ENCODE results near the gene TMEM97.

Gene TMEM97

DNA sequence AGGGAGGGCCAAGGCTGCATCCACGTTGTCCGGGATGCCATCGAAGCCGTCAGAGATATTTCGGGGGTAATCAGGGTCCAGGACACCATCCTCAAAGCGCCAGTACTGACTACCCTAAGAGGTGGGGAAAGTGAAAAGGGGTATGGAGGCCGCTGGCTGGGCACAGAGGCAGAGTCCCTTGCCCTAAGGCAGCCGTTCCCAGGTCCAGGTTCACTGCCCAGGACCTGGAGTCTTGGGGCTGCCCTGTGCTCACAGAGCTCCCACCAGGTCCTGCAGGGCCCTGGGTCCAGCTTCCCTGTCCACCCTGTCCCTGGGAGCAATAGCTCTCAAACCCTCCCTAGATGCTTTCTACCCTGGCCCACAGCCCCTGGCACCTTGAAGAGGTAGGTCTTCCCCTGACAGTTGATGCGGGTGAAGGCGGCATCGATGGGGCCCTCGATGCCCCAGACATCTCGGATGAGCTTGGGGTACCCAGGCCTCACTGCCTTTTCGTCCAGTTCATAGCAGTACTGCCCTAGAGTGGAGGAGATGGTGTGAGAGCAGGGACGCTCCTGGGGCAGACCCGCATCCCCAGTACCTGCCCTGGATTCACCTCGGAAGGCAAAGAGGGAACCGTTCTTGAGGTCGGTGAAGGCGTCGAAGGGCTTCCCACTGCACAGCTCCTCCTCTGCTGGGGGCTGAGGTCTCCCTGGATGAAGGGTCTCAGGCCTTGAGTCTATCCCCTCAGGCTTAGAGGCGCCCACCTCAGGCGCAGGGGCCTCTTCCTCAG, 50.1 kb downstream of the TMEM97 start (continued):
- TF ChIP-seq, protein P1, sequence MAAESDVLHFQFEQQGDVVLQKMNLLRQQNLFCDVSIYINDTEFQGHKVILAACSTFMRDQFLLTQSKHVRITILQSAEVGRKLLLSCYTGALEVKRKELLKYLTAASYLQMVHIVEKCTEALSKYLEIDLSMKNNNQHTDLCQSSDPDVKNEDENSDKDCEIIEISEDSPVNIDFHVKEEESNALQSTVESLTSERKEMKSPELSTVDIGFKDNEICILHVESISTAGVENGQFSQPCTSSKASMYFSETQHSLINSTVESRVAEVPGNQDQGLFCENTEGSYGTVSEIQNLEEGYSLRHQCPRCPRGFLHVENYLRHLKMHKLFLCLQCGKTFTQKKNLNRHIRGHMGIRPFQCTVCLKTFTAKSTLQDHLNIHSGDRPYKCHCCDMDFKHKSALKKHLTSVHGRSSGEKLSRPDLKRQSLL (tag by site-specific recombination; IDR thresholded peaks at IDR 0.05) = no peak
- TF ChIP-seq KLF8 (tag by site-specific recombination; IDR thresholded peaks at IDR 0.05) (no peak), ZNF239 (tag by site-specific recombination; IDR thresholded peaks at IDR 0.05) (no peak)
- TF ChIP-seq, protein P2, sequence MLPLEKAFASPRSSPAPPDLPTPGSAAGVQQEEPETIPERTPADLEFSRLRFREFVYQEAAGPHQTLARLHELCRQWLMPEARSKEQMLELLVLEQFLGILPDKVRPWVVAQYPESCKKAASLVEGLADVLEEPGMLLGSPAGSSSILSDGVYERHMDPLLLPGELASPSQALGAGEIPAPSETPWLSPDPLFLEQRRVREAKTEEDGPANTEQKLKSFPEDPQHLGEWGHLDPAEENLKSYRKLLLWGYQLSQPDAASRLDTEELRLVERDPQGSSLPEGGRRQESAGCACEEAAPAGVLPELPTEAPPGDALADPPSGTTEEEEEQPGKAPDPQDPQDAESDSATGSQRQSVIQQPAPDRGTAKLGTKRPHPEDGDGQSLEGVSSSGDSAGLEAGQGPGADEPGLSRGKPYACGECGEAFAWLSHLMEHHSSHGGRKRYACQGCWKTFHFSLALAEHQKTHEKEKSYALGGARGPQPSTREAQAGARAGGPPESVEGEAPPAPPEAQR (tag by site-specific recombination; IDR thresholded peaks at IDR 0.05) = no peak

DNA sequence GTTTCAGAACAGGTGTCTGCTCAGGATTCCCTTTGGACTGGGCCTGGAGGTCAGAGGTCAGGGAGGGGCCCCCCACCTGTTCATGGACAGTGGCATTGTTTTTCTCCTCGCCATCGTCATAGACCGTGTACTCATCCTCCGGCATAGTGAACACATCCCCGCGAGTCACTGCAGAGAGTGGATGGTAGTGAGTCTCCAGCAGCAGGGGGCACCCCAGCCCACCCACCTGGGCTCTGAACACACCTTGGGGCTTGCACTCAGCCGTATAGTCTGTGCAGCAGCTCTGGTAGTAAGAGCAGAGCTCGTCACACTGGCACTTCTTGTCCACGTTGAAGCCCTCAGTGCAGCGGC, 50.7 kb downstream of the TMEM97 start:
- H3K4me1 ChIP-seq (ENCODE audit: control insufficient read depth, insufficient read depth, low read length) = peaks cover 13% of the 10 kb centered on the region
- H3K4me3 ChIP-seq (ENCODE audit: low read depth, low read length) = no peak overlapping the region
- CTCF ChIA-PET = interaction anchor here (0.5 to 1.5 kb wide), 10 partner anchors 9 to 489 kb away, joined by 3 to 5 read pairs (median 4); no protein-coding TSS in a partner anchor
- H3K36me3 ChIP-seq (ENCODE audit: control insufficient read depth in 2 of 2, insufficient read depth in 1 of 2, low read length in 2 of 2) = peaks cover 0 to 6% of the 10 kb centered on the region in 2 experiments; a peak in 2 of 3 replicates
- POLR2A ChIA-PET = interaction anchor here (1.1 to 7.1 kb wide), 4 partner anchors 11 to 34 kb away, joined by 3 to 66 read pairs (median 9); partner anchors contain the start of genes IFT20, POLDIP2 and TNFAIP1
- no peak for TF ChIP-seq ZNF274 (IDR thresholded peaks at IDR 0.05; ENCODE audit: low read length)
- TF ChIP-seq ZNF274 (tag by site-specific recombination; IDR thresholded peaks at IDR 0.05; ENCODE audit: borderline replicate concordance) = no peak
- TF ChIP-seq ZNF19 (tag by site-specific recombination; IDR thresholded peaks at IDR 0.05; ENCODE audit: low read depth) = no peak
- TF ChIP-seq, protein P3, sequence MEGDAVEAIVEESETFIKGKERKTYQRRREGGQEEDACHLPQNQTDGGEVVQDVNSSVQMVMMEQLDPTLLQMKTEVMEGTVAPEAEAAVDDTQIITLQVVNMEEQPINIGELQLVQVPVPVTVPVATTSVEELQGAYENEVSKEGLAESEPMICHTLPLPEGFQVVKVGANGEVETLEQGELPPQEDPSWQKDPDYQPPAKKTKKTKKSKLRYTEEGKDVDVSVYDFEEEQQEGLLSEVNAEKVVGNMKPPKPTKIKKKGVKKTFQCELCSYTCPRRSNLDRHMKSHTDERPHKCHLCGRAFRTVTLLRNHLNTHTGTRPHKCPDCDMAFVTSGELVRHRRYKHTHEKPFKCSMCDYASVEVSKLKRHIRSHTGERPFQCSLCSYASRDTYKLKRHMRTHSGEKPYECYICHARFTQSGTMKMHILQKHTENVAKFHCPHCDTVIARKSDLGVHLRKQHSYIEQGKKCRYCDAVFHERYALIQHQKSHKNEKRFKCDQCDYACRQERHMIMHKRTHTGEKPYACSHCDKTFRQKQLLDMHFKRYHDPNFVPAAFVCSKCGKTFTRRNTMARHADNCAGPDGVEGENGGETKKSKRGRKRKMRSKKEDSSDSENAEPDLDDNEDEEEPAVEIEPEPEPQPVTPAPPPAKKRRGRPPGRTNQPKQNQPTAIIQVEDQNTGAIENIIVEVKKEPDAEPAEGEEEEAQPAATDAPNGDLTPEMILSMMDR (tag by site-specific recombination; IDR thresholded peaks at IDR 0.05) = peak; percentile 25; the same call in 1 of the 2 replicates
- TF ChIP-seq SCRT2 (tag by site-specific recombination; IDR thresholded peaks at IDR 0.05) = 0 out of 2 replicates have a peak, but pooled peaks have one; percentile 21
- 0 out of 2 replicates have a peak, but pooled peaks have one; percentile 31 for TF ChIP-seq GLIS2 (tag by site-specific recombination; IDR thresholded peaks at IDR 0.05)
- TF ChIP-seq ZNF48 (tag by site-specific recombination; IDR thresholded peaks at IDR 0.05) = no peak
- TF ChIP-seq ZNF670 (tag by site-specific recombination; IDR thresholded peaks at IDR 0.05; ENCODE audit: low read depth) = no peak
- TF ChIP-seq BCL11B (tag by site-specific recombination; IDR thresholded peaks at IDR 0.05; ENCODE audit: low read depth) = 0 out of 2 replicates have a peak, but pooled peaks have one; percentile 24
- no peak for TF ChIP-seq ZNF157 (tag by site-specific recombination; IDR thresholded peaks at IDR 0.05)
- no peak for TF ChIP-seq ZNF521 (tag by site-specific recombination; IDR thresholded peaks at IDR 0.05)
- no peak for TF ChIP-seq ZXDB (tag by site-specific recombination; IDR thresholded peaks at IDR 0.05)
- H3K9me3 ChIP-seq (ENCODE audit: control insufficient read depth, insufficient read depth, low read depth, low read length) = no peaks in the 10 kb centered on the region
- no peak overlapping the region for H3K27ac ChIP-seq (ENCODE audit: extremely low read depth, low read depth, low read length)

DNA sequence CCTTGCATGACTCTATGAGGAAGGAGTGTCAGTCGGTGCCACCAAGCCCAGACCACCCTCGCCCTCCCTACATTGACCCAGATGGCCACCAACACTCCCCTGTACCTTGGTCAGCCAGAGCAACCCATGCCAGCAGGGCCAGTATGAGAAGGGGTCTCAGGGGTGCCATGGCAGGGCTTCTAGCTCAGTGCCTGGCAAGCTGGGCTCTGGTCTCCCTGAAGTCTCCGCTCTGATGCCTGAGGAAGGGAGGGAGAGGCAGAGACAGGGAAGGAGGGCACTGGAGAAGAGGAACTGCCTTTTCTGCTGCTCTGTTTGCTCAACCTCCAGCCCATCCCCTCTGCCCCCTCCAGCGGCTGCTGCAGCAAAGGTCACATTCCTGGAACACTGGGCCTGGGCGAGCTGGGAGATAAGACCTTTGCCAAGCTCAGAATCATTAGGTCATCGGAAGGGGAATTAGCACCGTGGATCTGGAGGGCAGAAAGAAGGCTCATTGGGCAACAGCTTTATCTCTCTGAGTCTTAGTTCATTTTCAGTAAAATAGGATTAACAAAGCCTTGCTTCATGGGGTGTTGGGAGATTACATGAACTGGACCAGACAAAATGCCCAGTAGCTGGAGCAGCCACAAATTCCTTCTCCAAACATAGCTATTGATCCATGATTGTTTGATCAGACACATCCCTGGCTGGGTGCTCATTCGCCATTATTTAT, 51.2 kb downstream of the TMEM97 start, which contains the start of gene VTN:
Gene VTN, minus strand, starts transcription at position 273 of the 709 bp plus-strand sequence. Its CDS starts 104 bp downstream, at position 169.
- CTCF ChIA-PET = interaction anchor here (0.6 to 1.5 kb wide), 8 partner anchors 9 to 170 kb away, joined by 3 to 6 read pairs (median 4); no protein-coding TSS in a partner anchor
- peak; percentile 50 for TF ChIP-seq SP2 (tag by site-specific recombination; IDR thresholded peaks at IDR 0.05)
- TF ChIP-seq, protein P3 (tag by site-specific recombination; IDR thresholded peaks at IDR 0.05) = 0 out of 2 replicates have a peak, but pooled peaks have one; percentile 2
- TF ChIP-seq ZBTB17 (tag by site-specific recombination; IDR thresholded peaks at IDR 0.05) = peak; percentile 68; the same call in 1 of the 2 replicates
- TF ChIP-seq, protein P4, sequence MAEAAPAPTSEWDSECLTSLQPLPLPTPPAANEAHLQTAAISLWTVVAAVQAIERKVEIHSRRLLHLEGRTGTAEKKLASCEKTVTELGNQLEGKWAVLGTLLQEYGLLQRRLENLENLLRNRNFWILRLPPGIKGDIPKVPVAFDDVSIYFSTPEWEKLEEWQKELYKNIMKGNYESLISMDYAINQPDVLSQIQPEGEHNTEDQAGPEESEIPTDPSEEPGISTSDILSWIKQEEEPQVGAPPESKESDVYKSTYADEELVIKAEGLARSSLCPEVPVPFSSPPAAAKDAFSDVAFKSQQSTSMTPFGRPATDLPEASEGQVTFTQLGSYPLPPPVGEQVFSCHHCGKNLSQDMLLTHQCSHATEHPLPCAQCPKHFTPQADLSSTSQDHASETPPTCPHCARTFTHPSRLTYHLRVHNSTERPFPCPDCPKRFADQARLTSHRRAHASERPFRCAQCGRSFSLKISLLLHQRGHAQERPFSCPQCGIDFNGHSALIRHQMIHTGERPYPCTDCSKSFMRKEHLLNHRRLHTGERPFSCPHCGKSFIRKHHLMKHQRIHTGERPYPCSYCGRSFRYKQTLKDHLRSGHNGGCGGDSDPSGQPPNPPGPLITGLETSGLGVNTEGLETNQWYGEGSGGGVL (tag by site-specific recombination; IDR thresholded peaks at IDR 0.05) = peak; percentile 31; the same call in 1 of the 2 replicates
- TF ChIP-seq ZNF629 (tag by site-specific recombination; IDR thresholded peaks at IDR 0.05) = peak; percentile 52
- TF ChIP-seq ZNF335 (tag by site-specific recombination; conservative IDR thresholded peaks at IDR 0.05) = peak; percentile 18; the same call in 1 of the 2 replicates
- no peak for TF ChIP-seq BCL11B (tag by site-specific recombination; IDR thresholded peaks at IDR 0.05; ENCODE audit: low read depth)

More for the DNA sequence above, 51.2 kb downstream of the TMEM97 start, which contains the start of gene VTN:
- peak within 1 kb of the TSS; percentile 11; the same call in 1 of the 2 replicates for H3K4me3 ChIP-seq (ENCODE audit: low read depth, low read length)
- H3K4me1 ChIP-seq (ENCODE audit: control insufficient read depth, insufficient read depth, low read length) = peaks cover 13% of the 10 kb centered on the region
- peaks cover 0 to 1% of the 10 kb centered on the region in 2 experiments; a peak in 2 of 3 replicates for H3K36me3 ChIP-seq (ENCODE audit: control insufficient read depth in 2 of 2, insufficient read depth in 1 of 2, low read length in 2 of 2)
- peak within 1 kb of the TSS; percentile 11 for H3K27ac ChIP-seq (ENCODE audit: extremely low read depth, low read depth, low read length)
- no peaks in the 10 kb centered on the region for H3K9me3 ChIP-seq (ENCODE audit: control insufficient read depth, insufficient read depth, low read depth, low read length)
- POLR2A ChIA-PET = interaction anchor here (1.1 to 7.1 kb wide), 4 partner anchors 10 to 35 kb away, joined by 4 to 66 read pairs (median 12); partner anchors contain the start of genes IFT20, POLDIP2, SLC46A1 and TNFAIP1
